CD4-positive, alpha-beta T cell treated with Interleukin-15 for 1 hour (primary cell): ENCODE data around the gene ZNF264.
A peak's percentile ranks its signal among the peaks of the same experiment; 100 is the strongest.
"Not testable (repeated sequence)": the region's sequence is repeated elsewhere in the genome, so short reads cannot be mapped to it uniquely, and the experiment has no call there.

Experiments used
- DNase-seq: peaks from one replicate; pipeline ENCODE4 v3.0.0-alpha.2; 2020

ZNF264 gene

GRCh38 chr19:57191141-57192076 lies at the start of gene ZNF264:
ZNF264 (plus strand) TSS chr19:57191500; CDS start chr19:57191914, 414 bp downstream.
- DNase-seq: peak; percentile 87

- no peak for DNase-seq
These were observed 49.6 kb upstream of the ZNF264 start for GRCh38 chr19:57141699-57142098.

- DNase-seq: no peak
These were observed 38.4 kb upstream of the ZNF264 start for GRCh38 chr19:57152921-57153320.

- DNase-seq: no peak
These were observed 29.2 kb upstream of the ZNF264 start for GRCh38 chr19:57161985-57162539.

GRCh38 chr19:57165846-57166245 lies 25.5 kb upstream of the ZNF264 start:
- no peak for DNase-seq

GRCh38 chr19:57167385-57167784 lies 23.9 kb upstream of the ZNF264 start, which contains the start of gene DUXA:
DUXA (minus strand) TSS chr19:57167485; CDS start chr19:57167443, 42 bp downstream.
- DNase-seq: no peak

- peak; percentile 34 for DNase-seq
These were observed 19.7 kb upstream of the ZNF264 start for GRCh38 chr19:57171551-57172081.

- no peak for DNase-seq
These were observed 999 bp upstream of the ZNF264 start for GRCh38 chr19:57190301-57190700.

- no peak for DNase-seq
These were observed 749 bp downstream of the ZNF264 start for GRCh38 chr19:57192077-57192420.

GRCh38 chr19:57192993-57193392 lies 1.7 kb downstream of the ZNF264 start:
- no peak for DNase-seq

GRCh38 chr19:57197874-57198273 lies 6.6 kb downstream of the ZNF264 start:
- not testable (repeated sequence) for DNase-seq

GRCh38 chr19:57202160-57202559 lies 10.9 kb downstream of the ZNF264 start:
- DNase-seq: no peak

- no peak for DNase-seq
These were observed 19.1 kb downstream of the ZNF264 start for GRCh38 chr19:57210381-57210780.

- DNase-seq: no peak
These were observed 20.8 kb downstream of the ZNF264 start for GRCh38 chr19:57212109-57212508.

- no peak for DNase-seq
These were observed 36.2 kb downstream of the ZNF264 start for GRCh38 chr19:57227502-57227901.

- DNase-seq: no peak
These were observed 40.4 kb downstream of the ZNF264 start for GRCh38 chr19:57231686-57232085.

- no peak for DNase-seq
These were observed 41.9 kb downstream of the ZNF264 start for GRCh38 chr19:57233207-57233606.

- no peak for DNase-seq
These were observed 48.6 kb downstream of the ZNF264 start for GRCh38 chr19:57239982-57240310.

GRCh38 chr19:57240311-57241090 lies 49.2 kb downstream of the ZNF264 start, which contains the start of gene ZNF805:
ZNF805 (plus strand) TSS chr19:57240632; CDS start chr19:57240892, 260 bp downstream.
- DNase-seq: peak; percentile 96

GRCh38 chr19:57241176-57241575 lies 49.9 kb downstream of the ZNF264 start:
- DNase-seq: no peak

GRCh38 chr19:57242821-57243220 lies 51.5 kb downstream of the ZNF264 start:
- DNase-seq: no peak

GRCh38 chr19:57244513-57244912 lies 53.2 kb downstream of the ZNF264 start:
- no peak for DNase-seq

- DNase-seq: no peak
These were observed 53.8 kb downstream of the ZNF264 start for GRCh38 chr19:57245066-57245465.
